ENCODE data around the gene GATAD1. TPM values are rescaled to one million over a fixed set of nuclear protein-coding genes. Genes with fewer than 3 reads are reported as not detected.
"Not testable (repeated sequence)": the region's sequence is repeated elsewhere in the genome, so short reads cannot be mapped to it uniquely, and the experiment has no call there.

GATAD1 gene
- total RNA-seq, 1 donor from 2014 or later: 23.1 TPM

DNA sequence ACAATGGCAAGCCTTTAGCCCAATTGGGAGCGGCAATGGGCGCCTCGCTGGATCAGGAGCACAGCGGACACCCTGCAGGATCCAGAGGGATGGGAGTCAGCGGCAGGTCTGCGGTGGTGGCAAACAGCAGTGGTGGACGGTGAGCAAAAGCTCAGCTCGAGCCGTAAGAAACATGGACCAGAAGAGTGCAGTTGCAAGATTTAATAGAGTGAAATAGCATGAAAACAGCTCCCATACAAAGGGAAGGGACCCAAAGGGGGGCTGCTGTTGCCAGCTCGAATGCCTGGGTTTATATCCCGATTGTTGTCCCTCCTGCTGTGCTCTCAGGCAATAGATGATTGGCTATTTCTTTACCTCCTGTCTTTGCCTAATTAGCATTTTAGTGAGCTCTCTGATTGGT is 30.4 kb downstream of the GATAD1 start, which contains the start of gene ERVW-1:
ERVW-1 (minus strand) TSS at position 266 of the 400 bp plus-strand sequence. CDS start 7,565 bp downstream, outside the sequence.
- H4K20me1 ChIP-seq (ENCODE audit: insufficient read depth, low read length); FAIRE-seq; H3K79me2 ChIP-seq (ENCODE audit: insufficient read depth, low read length); H3K4me1 ChIP-seq (ENCODE audit: insufficient read depth, low read length); H3K9me3 Mint-ChIP-seq (ENCODE audit: unreplicated experiment); H3K4me3 ChIP-seq (ENCODE audit: insufficient read depth, low read depth, low read length); H3K4me1 Mint-ChIP-seq (ENCODE audit: low read depth, unreplicated experiment); H3K27me3 Mint-ChIP-seq (ENCODE audit: low read depth, unreplicated experiment); H3K4me3 Mint-ChIP-seq (ENCODE audit: unreplicated experiment); H3K36me3 ChIP-seq (ENCODE audit: insufficient read depth, low read length); H3K27ac Mint-ChIP-seq (ENCODE audit: unreplicated experiment); DNase-seq (ENCODE audit: low read depth); H3K4me2 ChIP-seq (ENCODE audit: low read length); H2AFZ ChIP-seq (ENCODE audit: low read depth, low read length); H3K9ac ChIP-seq (ENCODE audit: low read length); H3K27ac ChIP-seq (ENCODE audit: low read depth, low read length); H3K9me3 ChIP-seq (ENCODE audit: insufficient read depth, low read depth, low read length); H3K27me3 ChIP-seq (ENCODE audit: insufficient read depth, low read length): not testable (repeated sequence)
- peaks cover 17% of the 10 kb centered on the region for H3K36me3 Mint-ChIP-seq (ENCODE audit: low read depth, unreplicated experiment)

DNA sequence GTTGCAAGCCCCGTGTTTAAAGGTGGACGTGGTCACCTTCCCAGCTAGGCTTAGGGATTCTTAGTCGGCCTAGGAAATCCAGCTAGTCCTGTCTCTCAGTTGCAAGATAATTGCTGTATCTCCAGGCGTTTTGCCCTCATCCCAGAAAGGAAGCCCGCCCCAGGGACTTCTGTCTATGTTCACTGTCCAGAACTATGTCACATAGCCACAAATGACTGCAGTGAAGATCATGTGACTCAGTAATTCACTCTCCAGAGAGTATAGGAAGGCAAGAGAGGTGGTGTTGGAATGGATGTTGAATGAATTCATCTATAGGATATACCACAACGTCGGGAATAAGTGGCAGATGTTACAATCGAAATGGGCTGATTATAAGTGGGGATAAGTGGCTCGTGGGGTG is 30.8 kb downstream of the GATAD1 start:
- no peak for FAIRE-seq
- H3K27me3 Mint-ChIP-seq (ENCODE audit: low read depth, unreplicated experiment): no peaks in the 10 kb centered on the region
- H3K27ac ChIP-seq (ENCODE audit: low read depth, low read length): no peak overlapping the region

DNA sequence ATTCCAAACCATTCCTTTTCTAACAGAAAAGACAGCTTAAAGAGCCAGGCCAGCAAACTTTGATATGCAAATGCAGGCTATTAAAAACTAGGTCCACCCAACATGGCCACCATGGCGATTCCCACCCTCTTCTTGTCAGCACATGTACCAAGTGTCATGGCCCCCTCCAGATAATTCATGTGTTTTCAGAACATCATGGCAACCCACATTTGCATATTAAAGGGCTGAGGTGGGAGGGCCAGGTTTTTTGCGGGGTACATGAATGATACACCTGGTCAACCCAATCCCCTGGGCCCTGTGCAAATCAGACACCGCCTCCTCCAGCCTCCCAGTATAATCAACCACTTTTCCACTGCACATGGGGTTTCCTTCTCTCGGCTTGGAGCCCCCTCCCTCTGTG is 31.4 kb downstream of the GATAD1 start:
- no peak overlapping the region for H3K4me3 Mint-ChIP-seq (ENCODE audit: unreplicated experiment)
- Histone ChIP-seq H3K4me2 (ENCODE audit: low read length) (no peak overlapping the region), H4K20me1 (ENCODE audit: insufficient read depth, low read length) (no peaks in the 10 kb centered on the region), H3K27me3 (ENCODE audit: insufficient read depth, low read length) (no peaks in the 10 kb centered on the region), H3K4me1 (ENCODE audit: insufficient read depth, low read length) (no peaks in the 10 kb centered on the region), H3K27ac (ENCODE audit: low read depth, low read length) (no peak overlapping the region), H3K9ac (ENCODE audit: low read length) (no peak overlapping the region), H3K79me2 (ENCODE audit: insufficient read depth, low read length) (no peaks in the 10 kb centered on the region), H2AFZ (ENCODE audit: low read depth, low read length) (no peak overlapping the region), H3K4me3 (ENCODE audit: insufficient read depth, low read depth, low read length) (no peak overlapping the region), H3K36me3 (ENCODE audit: insufficient read depth, low read length) (no peaks in the 10 kb centered on the region), H3K9me3 (ENCODE audit: insufficient read depth, low read depth, low read length) (no peaks in the 10 kb centered on the region)
- peaks cover 16% of the 10 kb centered on the region for H3K36me3 Mint-ChIP-seq (ENCODE audit: low read depth, unreplicated experiment)
- FAIRE-seq (no peak), DNase-seq (ENCODE audit: low read depth) (no peak)
- no peaks in the 10 kb centered on the region for H3K4me1 Mint-ChIP-seq (ENCODE audit: low read depth, unreplicated experiment)
- no peaks in the 10 kb centered on the region for H3K9me3 Mint-ChIP-seq (ENCODE audit: unreplicated experiment)
- H3K27ac Mint-ChIP-seq (ENCODE audit: unreplicated experiment): no peak overlapping the region
- no peaks in the 10 kb centered on the region for H3K27me3 Mint-ChIP-seq (ENCODE audit: low read depth, unreplicated experiment)
- TF ChIP-seq, protein P1, sequence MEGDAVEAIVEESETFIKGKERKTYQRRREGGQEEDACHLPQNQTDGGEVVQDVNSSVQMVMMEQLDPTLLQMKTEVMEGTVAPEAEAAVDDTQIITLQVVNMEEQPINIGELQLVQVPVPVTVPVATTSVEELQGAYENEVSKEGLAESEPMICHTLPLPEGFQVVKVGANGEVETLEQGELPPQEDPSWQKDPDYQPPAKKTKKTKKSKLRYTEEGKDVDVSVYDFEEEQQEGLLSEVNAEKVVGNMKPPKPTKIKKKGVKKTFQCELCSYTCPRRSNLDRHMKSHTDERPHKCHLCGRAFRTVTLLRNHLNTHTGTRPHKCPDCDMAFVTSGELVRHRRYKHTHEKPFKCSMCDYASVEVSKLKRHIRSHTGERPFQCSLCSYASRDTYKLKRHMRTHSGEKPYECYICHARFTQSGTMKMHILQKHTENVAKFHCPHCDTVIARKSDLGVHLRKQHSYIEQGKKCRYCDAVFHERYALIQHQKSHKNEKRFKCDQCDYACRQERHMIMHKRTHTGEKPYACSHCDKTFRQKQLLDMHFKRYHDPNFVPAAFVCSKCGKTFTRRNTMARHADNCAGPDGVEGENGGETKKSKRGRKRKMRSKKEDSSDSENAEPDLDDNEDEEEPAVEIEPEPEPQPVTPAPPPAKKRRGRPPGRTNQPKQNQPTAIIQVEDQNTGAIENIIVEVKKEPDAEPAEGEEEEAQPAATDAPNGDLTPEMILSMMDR (IDR thresholded peaks at IDR 0.05; ENCODE audit: insufficient read depth, low read depth, low read length): no peak
- TF ChIP-seq EZH2 (IDR thresholded peaks at IDR 0.05; ENCODE audit: insufficient read depth, low read length): no peak

More for the DNA sequence above, 30.8 kb downstream of the GATAD1 start:
- H2AFZ ChIP-seq (ENCODE audit: low read depth, low read length): no peak overlapping the region
- H3K79me2 ChIP-seq (ENCODE audit: insufficient read depth, low read length): no peaks in the 10 kb centered on the region
- Mint-ChIP-seq H3K27ac (ENCODE audit: unreplicated experiment) (no peak overlapping the region), H3K4me1 (ENCODE audit: low read depth, unreplicated experiment) (no peaks in the 10 kb centered on the region), H3K4me3 (ENCODE audit: unreplicated experiment) (no peak overlapping the region), H3K36me3 (ENCODE audit: low read depth, unreplicated experiment) (peaks cover 17% of the 10 kb centered on the region), H3K9me3 (ENCODE audit: unreplicated experiment) (no peaks in the 10 kb centered on the region)
- H3K9me3 ChIP-seq (ENCODE audit: insufficient read depth, low read depth, low read length): no peaks in the 10 kb centered on the region
- DNase-seq (ENCODE audit: low read depth): no peak
- H3K27me3 ChIP-seq (ENCODE audit: insufficient read depth, low read length): no peaks in the 10 kb centered on the region
- H3K36me3 ChIP-seq (ENCODE audit: insufficient read depth, low read length): no peaks in the 10 kb centered on the region
- no peak overlapping the region for H3K4me2 ChIP-seq (ENCODE audit: low read length)
- no peaks in the 10 kb centered on the region for H3K4me1 ChIP-seq (ENCODE audit: insufficient read depth, low read length)
- H3K4me3 ChIP-seq (ENCODE audit: insufficient read depth, low read depth, low read length): no peak overlapping the region
- TF ChIP-seq, protein P1 (IDR thresholded peaks at IDR 0.05; ENCODE audit: insufficient read depth, low read depth, low read length): no peak
- no peak for TF ChIP-seq EZH2 (IDR thresholded peaks at IDR 0.05; ENCODE audit: insufficient read depth, low read length)
- no peak overlapping the region for H3K9ac ChIP-seq (ENCODE audit: low read length)
- H4K20me1 ChIP-seq (ENCODE audit: insufficient read depth, low read length): no peaks in the 10 kb centered on the region

DNA sequence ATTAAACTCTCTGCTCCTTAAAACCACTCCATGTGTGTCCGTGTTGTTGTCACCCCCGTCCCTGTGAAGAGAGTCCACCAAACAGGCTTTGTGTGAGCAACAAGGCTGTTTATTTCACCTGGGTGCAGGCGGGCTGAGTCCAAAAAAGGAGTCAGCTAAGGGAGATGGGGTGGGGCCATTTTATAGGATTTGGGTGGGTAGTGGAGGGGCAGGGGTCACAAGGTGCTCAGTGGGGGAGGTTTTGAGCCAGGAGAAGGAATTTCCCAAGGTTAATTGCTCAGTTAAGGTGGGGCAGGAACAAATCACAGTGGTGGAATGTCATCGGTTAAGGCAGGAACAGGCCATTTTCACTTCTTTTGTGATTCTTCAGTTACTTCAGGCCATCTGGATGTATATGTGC is 31.9 kb downstream of the GATAD1 start:
- not testable (repeated sequence) for H3K4me3 ChIP-seq (ENCODE audit: insufficient read depth, low read depth, low read length); H3K9me3 Mint-ChIP-seq (ENCODE audit: unreplicated experiment); H3K9me3 ChIP-seq (ENCODE audit: insufficient read depth, low read depth, low read length); H3K4me1 Mint-ChIP-seq (ENCODE audit: low read depth, unreplicated experiment); H2AFZ ChIP-seq (ENCODE audit: low read depth, low read length); H3K4me2 ChIP-seq (ENCODE audit: low read length); FAIRE-seq; H3K36me3 ChIP-seq (ENCODE audit: insufficient read depth, low read length); H3K27me3 ChIP-seq (ENCODE audit: insufficient read depth, low read length); H3K79me2 ChIP-seq (ENCODE audit: insufficient read depth, low read length); H3K27me3 Mint-ChIP-seq (ENCODE audit: low read depth, unreplicated experiment); DNase-seq (ENCODE audit: low read depth); H3K27ac ChIP-seq (ENCODE audit: low read depth, low read length); H3K4me1 ChIP-seq (ENCODE audit: insufficient read depth, low read length); H3K9ac ChIP-seq (ENCODE audit: low read length); H4K20me1 ChIP-seq (ENCODE audit: insufficient read depth, low read length); H3K27ac Mint-ChIP-seq (ENCODE audit: unreplicated experiment); H3K4me3 Mint-ChIP-seq (ENCODE audit: unreplicated experiment)
- H3K36me3 Mint-ChIP-seq (ENCODE audit: low read depth, unreplicated experiment): peaks cover 14% of the 10 kb centered on the region

DNA sequence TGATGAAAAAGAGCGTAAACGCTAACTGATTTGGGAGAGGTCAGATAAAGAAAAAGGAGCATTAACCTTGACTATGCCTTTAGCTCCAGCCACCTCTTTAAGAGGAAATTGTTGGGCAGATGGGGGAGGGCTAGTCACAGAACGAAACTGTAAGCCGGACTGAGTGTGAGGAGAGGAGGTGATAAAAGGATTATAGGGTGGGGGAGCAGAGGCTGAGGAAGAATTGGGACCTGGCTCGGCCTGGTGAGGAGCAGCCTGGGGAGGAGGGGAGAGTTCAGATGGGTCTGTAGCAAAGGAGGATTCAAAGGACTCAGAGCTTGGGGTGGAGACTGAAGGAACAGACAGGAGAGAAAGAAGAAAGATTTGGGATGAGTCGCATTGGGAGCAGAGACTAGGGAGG is 36.3 kb downstream of the GATAD1 start:
- not testable (repeated sequence) for H3K4me3 ChIP-seq (ENCODE audit: insufficient read depth, low read depth, low read length); H2AFZ ChIP-seq (ENCODE audit: low read depth, low read length)

More for the DNA sequence above, 36.3 kb downstream of the GATAD1 start:
- H3K9me3 Mint-ChIP-seq (ENCODE audit: unreplicated experiment); H3K27me3 ChIP-seq (ENCODE audit: insufficient read depth, low read length); H3K4me1 ChIP-seq (ENCODE audit: insufficient read depth, low read length); H3K4me2 ChIP-seq (ENCODE audit: low read length); H3K36me3 Mint-ChIP-seq (ENCODE audit: low read depth, unreplicated experiment); H4K20me1 ChIP-seq (ENCODE audit: insufficient read depth, low read length); H3K4me1 Mint-ChIP-seq (ENCODE audit: low read depth, unreplicated experiment); H3K27ac Mint-ChIP-seq (ENCODE audit: unreplicated experiment); H3K36me3 ChIP-seq (ENCODE audit: insufficient read depth, low read length); FAIRE-seq; DNase-seq (ENCODE audit: low read depth); H3K9ac ChIP-seq (ENCODE audit: low read length); H3K27me3 Mint-ChIP-seq (ENCODE audit: low read depth, unreplicated experiment); H3K4me3 Mint-ChIP-seq (ENCODE audit: unreplicated experiment); H3K9me3 ChIP-seq (ENCODE audit: insufficient read depth, low read depth, low read length); H3K79me2 ChIP-seq (ENCODE audit: insufficient read depth, low read length); H3K27ac ChIP-seq (ENCODE audit: low read depth, low read length): not testable (repeated sequence)
